Measurements from ENCODE around the gene TP53AIP1.

Gene TP53AIP1

DNA sequence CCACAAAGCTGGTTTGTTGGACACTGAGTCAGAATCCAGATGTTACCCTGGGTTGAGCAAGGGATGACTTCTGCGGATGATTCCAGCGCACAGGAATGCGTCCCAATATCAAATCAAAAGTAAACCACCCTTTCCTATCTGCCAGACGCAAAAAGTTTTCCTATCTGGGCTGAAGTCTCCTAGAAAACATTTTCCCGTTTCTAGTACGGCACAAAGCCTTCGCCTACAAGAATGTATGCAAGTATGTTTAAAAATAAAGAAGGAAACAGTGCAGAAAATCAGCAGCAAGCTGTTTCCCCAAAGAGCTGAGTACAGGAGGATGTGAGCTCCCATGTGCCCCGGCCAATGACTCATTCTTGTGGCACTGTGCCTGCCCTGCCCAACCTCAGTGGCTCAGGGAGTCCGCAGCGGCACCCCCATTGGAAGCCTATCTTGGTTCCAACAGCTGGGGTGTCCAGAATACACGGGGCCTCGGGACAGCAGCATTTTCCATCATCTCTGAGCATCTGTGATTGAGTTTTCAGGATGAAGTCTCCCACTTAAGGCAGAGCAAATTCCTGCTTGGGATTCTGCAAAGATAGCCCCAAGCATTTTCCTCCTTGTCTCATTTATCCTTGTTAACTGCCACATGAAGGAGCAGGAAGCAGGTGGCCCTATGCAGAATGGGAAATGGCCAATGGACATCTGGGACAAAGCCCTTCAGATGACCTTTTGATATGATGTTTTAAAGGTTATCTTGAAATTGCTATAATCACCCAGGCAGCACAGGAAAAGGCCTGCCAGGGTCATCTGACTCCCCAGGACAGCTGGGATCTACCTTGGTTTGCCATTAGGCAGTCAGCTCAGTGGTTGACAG, 34.1 kb downstream of the TP53AIP1 start:
- H3K9me3 ChIP-seq (ENCODE audit: control insufficient read depth in 2 of 2, low read length in 2 of 2): no peaks in the 10 kb centered on the region
- no peak overlapping the region for H3K4me3 ChIP-seq (ENCODE audit: low read length in 2 of 2)
- H3K9ac ChIP-seq (ENCODE audit: low read depth in 1 of 2, low read length in 2 of 2): no peak overlapping the region
- H3K27ac ChIP-seq (ENCODE audit: low read depth in 2 of 2, low read length in 2 of 2): no peak overlapping the region
- peaks cover 6 to 7% of the 10 kb centered on the region in 2 donors for H3K4me1 ChIP-seq (ENCODE audit: control insufficient read depth in 2 of 2, insufficient read depth in 2 of 2, low read length in 2 of 2)
- no peaks in the 10 kb centered on the region for H3K36me3 ChIP-seq (ENCODE audit: control insufficient read depth in 2 of 2, insufficient read depth in 2 of 2, low read length in 2 of 2)
- H3K27me3 ChIP-seq (ENCODE audit: control insufficient read depth in 2 of 2, insufficient read depth in 2 of 2, low read length in 2 of 2): no peaks in the 10 kb centered on the region

DNA sequence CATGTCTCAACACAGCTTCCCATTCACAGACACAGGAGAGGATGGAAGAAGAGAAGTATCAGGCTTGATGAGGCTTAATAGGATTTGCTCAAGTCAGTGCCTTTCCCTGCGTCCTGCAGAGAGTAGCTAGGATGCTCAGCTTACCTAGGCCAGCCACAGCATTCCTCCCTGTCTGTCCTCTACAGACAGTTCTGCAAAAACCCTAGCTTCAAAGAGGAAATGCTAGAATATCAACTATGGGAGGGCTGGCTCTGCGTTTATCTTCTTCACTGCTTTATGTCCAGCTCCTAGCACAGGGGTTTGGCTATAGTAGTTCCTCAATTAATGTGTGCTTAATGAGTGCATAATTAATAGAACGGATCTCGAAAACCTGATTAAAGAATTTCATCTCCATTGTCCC, 35.1 kb downstream of the TP53AIP1 start:
- Histone ChIP-seq H3K9ac (ENCODE audit: low read depth in 1 of 2, low read length in 2 of 2) (no peak overlapping the region), H3K27me3 (ENCODE audit: control insufficient read depth in 2 of 2, insufficient read depth in 2 of 2, low read length in 2 of 2) (no peaks in the 10 kb centered on the region), H3K9me3 (ENCODE audit: control insufficient read depth in 2 of 2, low read length in 2 of 2) (no peaks in the 10 kb centered on the region), H3K4me1 (ENCODE audit: control insufficient read depth in 2 of 2, insufficient read depth in 2 of 2, low read length in 2 of 2) (peaks cover 6 to 7% of the 10 kb centered on the region in 2 donors), H3K4me3 (ENCODE audit: low read length in 2 of 2) (no peak overlapping the region), H3K27ac (ENCODE audit: low read depth in 2 of 2, low read length in 2 of 2) (no peak overlapping the region), H3K36me3 (ENCODE audit: control insufficient read depth in 2 of 2, insufficient read depth in 2 of 2, low read length in 2 of 2) (no peaks in the 10 kb centered on the region)

DNA sequence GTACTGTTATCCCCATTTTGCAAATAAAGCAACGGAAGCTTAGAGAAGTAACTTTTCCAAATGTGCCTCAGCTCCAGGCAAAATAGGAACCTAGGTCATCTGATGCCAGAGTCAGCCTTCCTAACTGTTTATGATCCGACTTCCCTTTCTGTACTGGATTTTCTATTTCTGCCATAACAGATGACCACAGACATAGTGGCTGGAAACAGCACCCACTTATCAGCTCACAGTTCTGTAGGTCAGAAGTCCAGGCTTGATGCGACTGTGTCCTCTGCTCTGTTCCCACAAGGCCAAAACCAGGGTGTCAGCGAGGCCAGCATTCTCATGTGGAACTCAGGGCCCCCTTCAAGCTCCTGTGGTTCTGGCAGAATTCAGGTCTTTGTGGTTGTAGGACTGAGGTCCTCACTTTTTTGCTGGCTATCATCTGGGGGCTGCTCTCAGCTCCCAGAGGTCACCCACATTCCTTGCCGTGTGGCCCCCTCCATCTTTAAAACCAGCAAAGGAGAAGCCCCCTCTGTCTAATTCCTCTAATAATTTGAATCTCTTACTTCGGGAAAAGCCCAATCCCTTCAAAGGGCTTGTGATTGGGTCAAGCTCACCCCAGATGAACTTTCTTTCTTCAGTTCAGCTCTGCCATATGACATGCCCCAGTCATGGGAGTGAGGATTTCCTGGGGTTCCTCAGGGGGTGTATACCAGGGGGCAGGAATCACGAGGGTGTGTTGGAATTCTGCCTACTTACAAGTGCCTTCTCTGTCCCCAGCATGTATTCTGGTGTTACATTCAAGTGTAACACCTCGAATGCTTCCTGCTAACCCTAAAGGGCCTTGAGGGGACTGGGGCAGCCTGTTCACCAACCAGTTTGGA, 36.3 kb downstream of the TP53AIP1 start:
- H3K9ac ChIP-seq (ENCODE audit: low read depth in 1 of 2, low read length in 2 of 2): no peak overlapping the region
- H3K36me3 ChIP-seq (ENCODE audit: control insufficient read depth in 2 of 2, insufficient read depth in 2 of 2, low read length in 2 of 2): no peaks in the 10 kb centered on the region
- no peaks in the 10 kb centered on the region for H3K27me3 ChIP-seq (ENCODE audit: control insufficient read depth in 2 of 2, insufficient read depth in 2 of 2, low read length in 2 of 2)
- H3K9me3 ChIP-seq (ENCODE audit: control insufficient read depth in 2 of 2, low read length in 2 of 2): no peaks in the 10 kb centered on the region
- peak overlapping the region; percentile 18 to 29 for H3K27ac ChIP-seq (ENCODE audit: low read depth in 2 of 2, low read length in 2 of 2)
- peaks cover 6 to 7% of the 10 kb centered on the region in 2 donors for H3K4me1 ChIP-seq (ENCODE audit: control insufficient read depth in 2 of 2, insufficient read depth in 2 of 2, low read length in 2 of 2)
- peak overlapping the region in 1 of 2 donors; percentile 64 for H3K4me3 ChIP-seq (ENCODE audit: low read length in 2 of 2)

DNA sequence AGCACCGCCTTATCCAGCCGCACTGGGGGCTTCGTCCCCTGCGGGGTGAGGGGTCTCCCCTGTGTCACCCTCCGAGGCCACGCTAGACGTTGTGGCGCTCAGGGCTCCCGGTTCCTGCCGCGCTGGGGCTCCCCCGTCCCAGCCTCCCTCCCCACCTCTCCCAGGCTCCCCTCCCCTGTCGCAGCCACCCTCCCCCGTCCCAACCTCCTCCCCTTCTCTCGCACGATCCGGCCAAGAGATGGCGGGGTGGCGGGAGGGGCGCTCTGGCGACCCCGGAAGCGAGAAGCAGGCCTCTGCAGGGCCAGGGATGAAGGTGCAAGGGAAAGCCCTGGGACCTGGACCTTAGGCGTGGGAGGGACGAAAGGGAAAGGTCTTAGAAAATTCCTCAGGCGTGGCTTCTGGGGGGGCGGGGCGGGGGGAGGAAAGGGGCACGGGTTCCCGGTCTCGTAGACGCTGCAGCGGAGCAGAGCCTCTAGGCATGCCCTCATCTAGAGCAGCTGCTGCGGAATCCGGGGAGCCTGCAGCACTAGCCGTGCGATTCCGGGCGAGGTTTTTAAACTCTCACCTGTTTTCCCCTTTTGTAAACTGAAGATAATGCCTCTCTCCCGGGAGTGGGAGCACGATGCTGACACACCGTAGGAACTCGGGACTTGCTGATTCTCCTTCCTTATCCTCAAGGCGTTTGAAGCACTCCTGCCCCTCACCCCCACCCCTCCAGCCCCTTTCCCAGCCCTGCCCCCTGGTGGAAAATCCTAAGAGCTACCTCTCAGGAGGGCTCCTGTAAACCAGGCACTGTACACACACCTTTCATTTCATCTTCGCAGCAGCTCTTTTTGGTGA, 37.1 kb downstream of the TP53AIP1 start:
- H3K9me3 ChIP-seq (ENCODE audit: control insufficient read depth in 2 of 2, low read length in 2 of 2): no peaks in the 10 kb centered on the region
- H3K9ac ChIP-seq (ENCODE audit: low read depth in 1 of 2, low read length in 2 of 2): peak overlapping the region; percentile 28 to 38
- H3K27ac ChIP-seq (ENCODE audit: low read depth in 2 of 2, low read length in 2 of 2): peak overlapping the region; percentile 26 to 53
- peak overlapping the region; percentile 61 to 64 for H3K4me3 ChIP-seq (ENCODE audit: low read length in 2 of 2)
- H3K27me3 ChIP-seq (ENCODE audit: control insufficient read depth in 2 of 2, insufficient read depth in 2 of 2, low read length in 2 of 2): no peaks in the 10 kb centered on the region
- peaks cover 6 to 7% of the 10 kb centered on the region in 2 donors for H3K4me1 ChIP-seq (ENCODE audit: control insufficient read depth in 2 of 2, insufficient read depth in 2 of 2, low read length in 2 of 2)
- no peaks in the 10 kb centered on the region for H3K36me3 ChIP-seq (ENCODE audit: control insufficient read depth in 2 of 2, insufficient read depth in 2 of 2, low read length in 2 of 2)

- peak overlapping the region; percentile 61 to 64 for H3K4me3 ChIP-seq (ENCODE audit: low read length in 2 of 2)
- peaks cover 6 to 7% of the 10 kb centered on the region in 2 donors for H3K4me1 ChIP-seq (ENCODE audit: control insufficient read depth in 2 of 2, insufficient read depth in 2 of 2, low read length in 2 of 2)
- peak overlapping the region in 1 of 2 donors; percentile 28 for H3K9ac ChIP-seq (ENCODE audit: low read depth in 1 of 2, low read length in 2 of 2)
- H3K36me3 ChIP-seq (ENCODE audit: control insufficient read depth in 2 of 2, insufficient read depth in 2 of 2, low read length in 2 of 2): no peaks in the 10 kb centered on the region
- peak overlapping the region in 1 of 2 donors; percentile 26 for H3K27ac ChIP-seq (ENCODE audit: low read depth in 2 of 2, low read length in 2 of 2)
- H3K27me3 ChIP-seq (ENCODE audit: control insufficient read depth in 2 of 2, insufficient read depth in 2 of 2, low read length in 2 of 2): no peaks in the 10 kb centered on the region
- no peaks in the 10 kb centered on the region for H3K9me3 ChIP-seq (ENCODE audit: control insufficient read depth in 2 of 2, low read length in 2 of 2)
These were observed 37.9 kb downstream of the TP53AIP1 start for GRCh38 chr11:128904656-128905344.

DNA sequence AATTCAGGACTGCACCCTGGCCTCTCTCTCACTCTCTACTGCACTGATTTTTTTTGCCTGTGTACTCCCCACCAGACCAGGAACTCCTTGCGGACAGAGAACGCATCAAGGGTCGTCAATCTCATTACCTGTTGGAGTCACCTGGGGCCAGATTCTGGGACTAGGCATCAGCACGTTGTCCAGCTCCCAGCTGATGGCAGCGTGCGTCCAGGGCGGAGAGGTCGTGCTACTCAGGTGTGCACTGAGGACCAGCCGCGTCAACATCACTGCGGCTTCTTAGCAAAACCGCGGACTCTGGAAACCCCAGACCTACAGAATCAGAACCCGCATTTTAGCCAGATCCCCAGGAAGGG, 38.4 kb downstream of the TP53AIP1 start:
- H3K27me3 ChIP-seq (ENCODE audit: control insufficient read depth in 2 of 2, insufficient read depth in 2 of 2, low read length in 2 of 2): no peaks in the 10 kb centered on the region
- no peaks in the 10 kb centered on the region for H3K36me3 ChIP-seq (ENCODE audit: control insufficient read depth in 2 of 2, insufficient read depth in 2 of 2, low read length in 2 of 2)
- H3K9me3 ChIP-seq (ENCODE audit: control insufficient read depth in 2 of 2, low read length in 2 of 2): no peaks in the 10 kb centered on the region
- no peak overlapping the region for H3K4me3 ChIP-seq (ENCODE audit: low read length in 2 of 2)
- no peak overlapping the region for H3K27ac ChIP-seq (ENCODE audit: low read depth in 2 of 2, low read length in 2 of 2)
- H3K4me1 ChIP-seq (ENCODE audit: control insufficient read depth in 2 of 2, insufficient read depth in 2 of 2, low read length in 2 of 2): peaks cover 6 to 7% of the 10 kb centered on the region in 2 donors
- H3K9ac ChIP-seq (ENCODE audit: low read depth in 1 of 2, low read length in 2 of 2): no peak overlapping the region

- peaks cover 6% of the 10 kb centered on the region in 2 donors for H3K4me1 ChIP-seq (ENCODE audit: control insufficient read depth in 2 of 2, insufficient read depth in 2 of 2, low read length in 2 of 2)
- no peak overlapping the region for H3K9ac ChIP-seq (ENCODE audit: low read depth in 1 of 2, low read length in 2 of 2)
- no peaks in the 10 kb centered on the region for H3K27me3 ChIP-seq (ENCODE audit: control insufficient read depth in 2 of 2, insufficient read depth in 2 of 2, low read length in 2 of 2)
- no peaks in the 10 kb centered on the region for H3K36me3 ChIP-seq (ENCODE audit: control insufficient read depth in 2 of 2, insufficient read depth in 2 of 2, low read length in 2 of 2)
- no peak overlapping the region for H3K27ac ChIP-seq (ENCODE audit: low read depth in 2 of 2, low read length in 2 of 2)
- no peaks in the 10 kb centered on the region for H3K9me3 ChIP-seq (ENCODE audit: control insufficient read depth in 2 of 2, low read length in 2 of 2)
- no peak overlapping the region for H3K4me3 ChIP-seq (ENCODE audit: low read length in 2 of 2)
These were observed 39.2 kb downstream of the TP53AIP1 start for GRCh38 chr11:128903248-128904061.

DNA sequence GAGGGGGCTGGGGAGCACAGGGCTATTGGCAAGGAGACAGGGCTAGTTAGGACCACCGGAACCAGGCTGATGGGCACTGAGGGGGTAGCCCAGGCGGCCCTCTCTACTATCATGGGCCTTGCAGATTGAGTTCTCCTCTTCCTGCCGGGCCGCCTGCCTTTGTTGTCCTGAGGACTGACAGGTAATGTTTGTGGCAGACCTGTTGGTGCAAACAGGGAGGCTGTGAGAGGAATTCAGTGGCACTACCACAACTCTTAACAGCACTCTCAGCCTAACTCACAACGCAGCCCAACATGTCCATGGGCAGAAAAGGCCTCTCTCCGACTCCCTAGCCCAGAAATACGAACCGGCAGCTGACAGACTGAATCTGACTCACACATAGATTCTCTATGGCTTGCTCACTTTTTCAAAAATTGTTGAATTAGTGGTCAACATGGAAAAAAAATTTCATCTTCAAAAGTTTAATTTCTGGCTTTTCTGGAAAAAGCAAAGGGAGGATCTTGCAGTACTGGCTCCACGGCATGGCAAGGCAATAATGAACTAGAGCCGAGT, 40.1 kb downstream of the TP53AIP1 start:
- Histone ChIP-seq H3K27me3 (ENCODE audit: control insufficient read depth in 2 of 2, insufficient read depth in 2 of 2, low read length in 2 of 2) (no peaks in the 10 kb centered on the region), H3K4me3 (ENCODE audit: low read length in 2 of 2) (no peak overlapping the region), H3K27ac (ENCODE audit: low read depth in 2 of 2, low read length in 2 of 2) (no peak overlapping the region)

More for the DNA sequence above, 40.1 kb downstream of the TP53AIP1 start:
- Histone ChIP-seq H3K9me3 (ENCODE audit: control insufficient read depth in 2 of 2, low read length in 2 of 2) (no peaks in the 10 kb centered on the region), H3K4me1 (ENCODE audit: control insufficient read depth in 2 of 2, insufficient read depth in 2 of 2, low read length in 2 of 2) (peaks cover 0 to 6% of the 10 kb centered on the region in 2 donors), H3K9ac (ENCODE audit: low read depth in 1 of 2, low read length in 2 of 2) (no peak overlapping the region), H3K36me3 (ENCODE audit: control insufficient read depth in 2 of 2, insufficient read depth in 2 of 2, low read length in 2 of 2) (no peaks in the 10 kb centered on the region)
